ENCODE data around the gene CDCA5.

DNA sequence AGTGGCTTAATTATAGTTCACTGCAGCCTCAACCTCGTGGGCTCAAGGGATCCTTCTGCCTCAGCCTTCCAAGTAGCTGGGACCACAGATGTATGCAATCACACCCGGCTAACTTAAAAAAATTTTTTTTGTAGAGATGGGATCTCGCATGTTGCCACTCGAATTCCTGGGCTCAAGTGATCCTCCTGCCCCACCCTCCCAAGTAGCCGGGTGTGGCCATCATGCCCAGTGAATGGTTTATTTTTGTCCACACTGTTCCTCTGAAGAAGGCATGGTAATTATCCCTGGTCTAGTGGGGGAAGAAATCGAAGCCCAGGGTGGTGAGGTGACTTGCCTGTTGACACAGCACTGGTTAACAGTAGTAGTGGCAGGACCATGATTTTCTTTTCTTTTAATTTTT lies 40.9 kb downstream of the CDCA5 start:
- TF ChIP-seq, protein P1, sequence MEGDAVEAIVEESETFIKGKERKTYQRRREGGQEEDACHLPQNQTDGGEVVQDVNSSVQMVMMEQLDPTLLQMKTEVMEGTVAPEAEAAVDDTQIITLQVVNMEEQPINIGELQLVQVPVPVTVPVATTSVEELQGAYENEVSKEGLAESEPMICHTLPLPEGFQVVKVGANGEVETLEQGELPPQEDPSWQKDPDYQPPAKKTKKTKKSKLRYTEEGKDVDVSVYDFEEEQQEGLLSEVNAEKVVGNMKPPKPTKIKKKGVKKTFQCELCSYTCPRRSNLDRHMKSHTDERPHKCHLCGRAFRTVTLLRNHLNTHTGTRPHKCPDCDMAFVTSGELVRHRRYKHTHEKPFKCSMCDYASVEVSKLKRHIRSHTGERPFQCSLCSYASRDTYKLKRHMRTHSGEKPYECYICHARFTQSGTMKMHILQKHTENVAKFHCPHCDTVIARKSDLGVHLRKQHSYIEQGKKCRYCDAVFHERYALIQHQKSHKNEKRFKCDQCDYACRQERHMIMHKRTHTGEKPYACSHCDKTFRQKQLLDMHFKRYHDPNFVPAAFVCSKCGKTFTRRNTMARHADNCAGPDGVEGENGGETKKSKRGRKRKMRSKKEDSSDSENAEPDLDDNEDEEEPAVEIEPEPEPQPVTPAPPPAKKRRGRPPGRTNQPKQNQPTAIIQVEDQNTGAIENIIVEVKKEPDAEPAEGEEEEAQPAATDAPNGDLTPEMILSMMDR (IDR thresholded peaks at IDR 0.05; ENCODE audit: insufficient read depth, low read length, poor library complexity, severe bottlenecking): no peak
- TF ChIP-seq EZH2phosphoT487 (conservative IDR thresholded peaks at IDR 0.05; ENCODE audit: low read length): no peak

All from SU-DHL-6 (cell line).